Gastroesophageal sphincter (tissue), 4 donors: Measurements from ENCODE around the gene SLC16A10. TPM values are rescaled to one million over a fixed set of nuclear protein-coding genes. Genes with fewer than 3 reads are reported as not detected.

Experiments
- ATAC-seq: fragments of 150-250 bp; one replicate; pipeline ENCODE4 v1.9.1; 2016; ENCODE audit warnings: mild to moderate bottlenecking, moderate library complexity
- H3K27ac ChIP-seq, 4 donors: fragments of 200-600 bp; sonication (generic) in 3 of 4; 1 replicate in 3 of 4; 2 replicates in 1 of 4; pipeline ENCODE4 v1.5.1; 2016 to 2019
- H3K27me3 ChIP-seq: fragments of 200-600 bp; sonication (generic); one replicate; pipeline ENCODE4 v1.5.1; 2019
- H3K36me3 ChIP-seq, 2 donors: fragments of 200-600 bp; sonication (generic); one replicate each; pipeline ENCODE4 v1.5.1; 2019; ENCODE audit warnings: control low read depth in 1 of 2
- H3K4me1 ChIP-seq, 3 donors: fragments of 200-600 bp; sonication (generic); 1 replicate in 2 of 3; 2 replicates in 1 of 3; pipeline ENCODE4 v1.5.1; 2016 to 2019; ENCODE audit warnings: control low read depth in 2 of 3
- H3K4me3 ChIP-seq, 2 donors: fragments of 200-600 bp; sonication (generic); one replicate each; pipeline ENCODE4 v1.5.1; 2019; ENCODE audit warnings: mild to moderate bottlenecking in 1 of 2, moderate library complexity in 1 of 2
- H3K9me3 ChIP-seq, 3 donors: fragments of 200-600 bp; sonication (generic); one replicate each; pipeline ENCODE4 v1.5.1; 2017 to 2019; ENCODE audit warnings: control low read depth in 2 of 3
- EP300 ChIP-seq: sonication (generic); formaldehyde crosslinking; IDR thresholded peaks from one replicate; pipeline ENCODE4 v1.6.1; 2017; ENCODE audit warnings: antibody characterized with exemption, mild to moderate bottlenecking
- POLR2A ChIP-seq, 2 donors: fragments of 450-650 bp; IDR thresholded peaks; one replicate each; pipeline ENCODE4 v1.6.1; 2017; ENCODE audit warnings: antibody characterized with exemption in 2 of 2, mild to moderate bottlenecking in 2 of 2, moderate library complexity in 1 of 2
- POLR2AphosphoS5 ChIP-seq: sonication (generic); formaldehyde crosslinking; IDR thresholded peaks from one replicate; pipeline ENCODE4 v1.6.1; 2017; ENCODE audit warnings: antibody characterized with exemption
- WGBS, 2 donors: methylation state at CpG; one replicate each; pipeline ENCODE4 v1.1.5; 2018; ENCODE audit warnings: low coverage in 1 of 2; 5-methylcytosine and 5-hydroxymethylcytosine counted together
- total RNA-seq, 4 donors: library from RNA; depleted of rRNA; stranded (reverse); fragments of >200 nt; gene quantifications; one replicate each; pipeline ENCODE4 v1.1.0, GENCODE V29; 2016
- TF ChIP-seq, protein P1 (sequence below), 4 experiments: fragments of 200-600 bp in 2 of 4; fragments of 450-650 bp in 2 of 4; sonication (generic) in 1 of 4; IDR thresholded peaks; one replicate each; pipeline ENCODE4 v1.5.1; 2017 to 2019; ENCODE audit warnings: antibody characterized with exemption in 4 of 4, mild to moderate bottlenecking in 2 of 4, moderate library complexity in 2 of 4

Gene SLC16A10
- total RNA-seq, 4 donors from 2014 or later = 0.32 to 4.7 (median 0.93) TPM

DNA sequence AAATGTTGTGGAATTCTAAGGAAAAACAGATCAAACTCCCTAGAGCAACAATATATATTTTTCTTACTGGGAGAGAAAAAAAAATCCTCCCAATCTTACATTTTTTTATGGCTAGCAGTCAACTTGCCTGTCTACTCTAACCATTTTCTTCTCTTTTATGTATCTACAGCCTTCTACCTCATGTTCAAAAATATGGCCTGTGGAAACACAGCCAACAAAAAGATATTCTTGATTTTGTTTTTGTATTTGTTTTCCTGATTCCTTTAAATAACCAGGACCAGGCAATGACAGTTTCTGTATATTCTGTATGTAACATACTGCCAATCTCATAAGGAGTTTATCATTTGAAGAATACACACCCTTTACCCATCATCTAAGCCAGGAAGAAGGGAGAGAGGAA is 13.0 kb upstream of the SLC16A10 start:
- Histone ChIP-seq H3K36me3 (no peaks in the 10 kb centered on the region), H3K27me3 (peaks cover 24% of the 10 kb centered on the region), H3K9me3 (no peaks in the 10 kb centered on the region), H3K4me3 (no peak overlapping the region), H3K27ac (no peak overlapping the region), H3K4me1 (no peaks in the 10 kb centered on the region)
- ATAC-seq = no peak
- no peak for TF ChIP-seq POLR2A (IDR thresholded peaks at IDR 0.05)
- no peak for TF ChIP-seq EP300
- TF ChIP-seq POLR2AphosphoS5 = no peak
- TF ChIP-seq, protein P1, sequence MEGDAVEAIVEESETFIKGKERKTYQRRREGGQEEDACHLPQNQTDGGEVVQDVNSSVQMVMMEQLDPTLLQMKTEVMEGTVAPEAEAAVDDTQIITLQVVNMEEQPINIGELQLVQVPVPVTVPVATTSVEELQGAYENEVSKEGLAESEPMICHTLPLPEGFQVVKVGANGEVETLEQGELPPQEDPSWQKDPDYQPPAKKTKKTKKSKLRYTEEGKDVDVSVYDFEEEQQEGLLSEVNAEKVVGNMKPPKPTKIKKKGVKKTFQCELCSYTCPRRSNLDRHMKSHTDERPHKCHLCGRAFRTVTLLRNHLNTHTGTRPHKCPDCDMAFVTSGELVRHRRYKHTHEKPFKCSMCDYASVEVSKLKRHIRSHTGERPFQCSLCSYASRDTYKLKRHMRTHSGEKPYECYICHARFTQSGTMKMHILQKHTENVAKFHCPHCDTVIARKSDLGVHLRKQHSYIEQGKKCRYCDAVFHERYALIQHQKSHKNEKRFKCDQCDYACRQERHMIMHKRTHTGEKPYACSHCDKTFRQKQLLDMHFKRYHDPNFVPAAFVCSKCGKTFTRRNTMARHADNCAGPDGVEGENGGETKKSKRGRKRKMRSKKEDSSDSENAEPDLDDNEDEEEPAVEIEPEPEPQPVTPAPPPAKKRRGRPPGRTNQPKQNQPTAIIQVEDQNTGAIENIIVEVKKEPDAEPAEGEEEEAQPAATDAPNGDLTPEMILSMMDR (IDR thresholded peaks at IDR 0.05) = no peak

DNA sequence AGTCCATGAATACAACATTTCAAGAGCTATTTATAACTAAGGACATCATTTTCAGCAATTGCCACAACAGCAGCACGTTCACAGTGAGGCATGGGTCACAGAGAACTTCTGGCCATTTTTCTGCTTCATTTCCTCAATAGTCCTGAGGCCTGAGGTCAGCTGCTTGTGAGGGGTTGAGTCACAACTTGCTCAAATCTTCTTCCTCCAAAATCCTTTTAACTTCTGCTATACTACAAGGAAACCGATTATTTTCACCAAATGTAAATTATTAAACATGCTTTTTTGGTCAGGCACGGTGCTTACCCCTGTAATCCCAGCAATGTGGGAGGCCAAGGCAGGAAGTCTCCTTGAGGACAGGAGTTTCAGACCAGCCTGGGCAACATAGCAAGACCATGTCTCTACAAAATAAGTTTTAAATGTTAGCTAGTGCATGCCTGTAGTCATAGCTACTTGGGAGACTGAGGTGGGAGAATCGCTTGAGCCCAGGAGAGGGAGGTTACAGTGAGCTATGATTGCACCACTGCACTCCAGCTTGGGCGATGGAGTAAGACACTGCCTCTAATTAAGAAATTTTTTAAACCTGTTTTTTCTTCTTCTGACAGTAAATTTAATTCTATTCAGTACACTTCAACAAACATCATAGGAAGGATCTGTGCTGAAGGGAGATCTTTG is 11.1 kb upstream of the SLC16A10 start:
- H3K27ac ChIP-seq = no peak overlapping the region
- WGBS, 2 donors = 57 to 69% methylated on average over 4 to 5 of the region's 5 CpGs
- peaks cover 32% of the 10 kb centered on the region for H3K27me3 ChIP-seq
- TF ChIP-seq POLR2AphosphoS5 = no peak
- no peak for TF ChIP-seq EP300
- no peak for TF ChIP-seq POLR2A (IDR thresholded peaks at IDR 0.05)
- TF ChIP-seq, protein P1 (IDR thresholded peaks at IDR 0.05) = no peak
- no peaks in the 10 kb centered on the region for H3K36me3 ChIP-seq
- no peak for ATAC-seq
- no peak overlapping the region for H3K4me3 ChIP-seq
- no peaks in the 10 kb centered on the region for H3K9me3 ChIP-seq
- H3K4me1 ChIP-seq = no peaks in the 10 kb centered on the region

DNA sequence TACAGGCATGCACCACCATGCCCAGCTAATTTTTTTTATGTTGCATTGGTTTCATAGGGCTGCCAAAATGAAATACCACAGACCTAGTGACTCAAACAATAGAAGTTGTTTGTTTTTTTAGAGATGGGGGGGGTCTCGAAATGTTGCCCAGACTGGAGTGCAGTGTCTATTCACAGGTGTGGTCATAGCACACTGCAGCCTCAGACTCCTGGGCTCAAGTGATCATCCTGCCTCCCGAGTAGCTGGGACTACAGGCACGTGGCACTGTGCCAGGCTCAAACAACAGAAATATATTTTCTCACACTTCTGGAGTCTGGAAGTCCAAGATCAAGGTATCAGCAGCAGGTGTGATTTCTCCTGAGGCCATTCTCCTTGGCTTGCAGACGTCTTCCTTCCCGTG is 6.6 kb upstream of the SLC16A10 start:
- H3K4me3 ChIP-seq = no peak overlapping the region
- H3K4me1 ChIP-seq = no peaks in the 10 kb centered on the region
- ATAC-seq = no peak
- H3K27me3 ChIP-seq = peaks cover 52% of the 10 kb centered on the region
- 25 to 35% methylated on average over 3 to 5 of the region's 5 CpGs for WGBS, 2 donors
- TF ChIP-seq POLR2AphosphoS5 (no peak), POLR2A (IDR thresholded peaks at IDR 0.05) (no peak), EP300 (no peak)
- TF ChIP-seq, protein P1 (IDR thresholded peaks at IDR 0.05) = no peak
- no peaks in the 10 kb centered on the region for H3K36me3 ChIP-seq
- H3K27ac ChIP-seq = no peak overlapping the region
- no peaks in the 10 kb centered on the region for H3K9me3 ChIP-seq

DNA sequence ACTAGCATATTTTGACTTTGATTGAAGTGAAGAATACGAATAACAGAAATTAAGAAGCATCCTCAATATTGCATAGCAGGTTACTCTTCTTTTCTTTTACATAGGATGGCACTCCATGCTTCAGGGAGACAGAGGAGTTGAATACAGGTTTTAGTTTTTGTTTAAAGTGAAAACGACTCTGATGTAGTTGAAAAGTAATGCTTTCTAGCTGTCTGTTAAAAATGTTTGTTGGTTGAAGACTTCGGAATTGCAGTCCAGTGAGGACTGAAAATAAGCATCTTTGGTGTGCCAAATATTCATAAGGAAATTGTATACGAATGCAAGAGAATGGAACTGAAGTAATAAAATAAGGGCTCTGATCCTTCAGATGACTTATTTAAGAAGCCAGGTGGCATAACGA is 618 bp upstream of the SLC16A10 start:
- 13 to 21% methylated on average over 5 of the region's 5 CpGs for WGBS, 2 donors

More for the DNA sequence above, 618 bp upstream of the SLC16A10 start:
- H3K27me3 ChIP-seq = peaks cover 70% of the 10 kb centered on the region
- H3K4me3 ChIP-seq = peak overlapping the region in 1 of 2 donors; percentile 63
- no peaks in the 10 kb centered on the region for H3K36me3 ChIP-seq
- peaks cover 0 to 24% (median 12%) of the 10 kb centered on the region in 3 donors for H3K4me1 ChIP-seq
- TF ChIP-seq, protein P1 (IDR thresholded peaks at IDR 0.05) = no peak
- TF ChIP-seq POLR2AphosphoS5 (no peak), EP300 (no peak), POLR2A (IDR thresholded peaks at IDR 0.05) (no peak)
- no peak overlapping the region for H3K27ac ChIP-seq
- ATAC-seq = no peak
- no peaks in the 10 kb centered on the region for H3K9me3 ChIP-seq
